GM18861 (cell line): ENCODE data around the gene PAGE1.
"Not testable (repeated sequence)": the region's sequence is repeated elsewhere in the genome, so short reads cannot be mapped to it uniquely, and the experiment has no call there.

Experiments used
- ATAC-seq: cut with Tn5 transposase; IDR thresholded peaks from one replicate; pipeline ENCODE4 v1.9.1; 2021; ENCODE audit not compliant: unreplicated experiment

The PAGE1 gene, protein sequence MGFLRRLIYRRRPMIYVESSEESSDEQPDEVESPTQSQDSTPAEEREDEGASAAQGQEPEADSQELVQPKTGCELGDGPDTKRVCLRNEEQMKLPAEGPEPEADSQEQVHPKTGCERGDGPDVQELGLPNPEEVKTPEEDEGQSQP

DNA sequence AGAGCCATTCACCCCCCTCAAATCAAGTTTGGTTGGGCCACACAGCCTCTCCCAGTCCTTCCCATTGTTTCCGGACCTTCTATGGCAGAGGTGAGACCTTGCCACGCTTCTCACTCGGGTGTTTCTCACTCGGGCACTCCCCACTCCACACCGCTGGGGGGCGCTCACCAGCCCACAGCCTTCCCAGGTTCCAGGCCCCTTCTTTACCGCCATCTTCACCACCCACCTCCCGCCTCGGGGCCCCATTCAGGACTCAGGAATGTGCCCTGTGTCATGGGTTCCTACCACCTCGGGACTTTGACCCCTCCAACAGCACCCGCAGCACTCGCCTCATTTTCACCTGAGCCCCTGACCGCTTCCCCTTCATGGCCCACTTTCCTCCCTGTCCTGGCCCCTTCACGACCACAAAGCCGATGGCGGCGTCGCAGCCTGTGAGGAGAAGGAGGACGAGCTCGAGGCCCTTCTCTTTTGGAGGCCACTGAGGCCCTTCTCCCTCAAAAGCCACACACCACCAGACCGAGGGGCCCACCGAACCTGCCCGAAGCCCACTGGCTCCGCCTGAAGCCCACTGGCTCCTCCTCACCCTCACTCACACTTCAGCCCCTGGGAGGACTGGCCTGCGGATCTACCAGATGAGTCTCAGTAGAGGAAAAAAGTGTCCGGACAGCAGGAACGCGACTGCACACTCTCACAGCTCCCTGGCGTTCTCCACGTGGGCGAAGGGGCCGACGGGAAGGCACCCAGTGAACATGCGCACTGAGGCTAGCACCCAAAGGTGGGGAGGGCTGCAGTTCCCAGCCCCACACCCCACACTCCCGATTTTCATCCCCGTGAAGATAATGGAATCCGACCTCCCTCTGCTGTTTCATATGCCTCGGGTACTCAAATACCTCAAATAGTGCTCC lies at the start of gene PAGE1:
TSS of gene PAGE1 (minus strand) at position 709 of the 905 bp plus-strand sequence. CDS start 1,214 bp downstream, outside the sequence.
- ATAC-seq, result no peak

DNA sequence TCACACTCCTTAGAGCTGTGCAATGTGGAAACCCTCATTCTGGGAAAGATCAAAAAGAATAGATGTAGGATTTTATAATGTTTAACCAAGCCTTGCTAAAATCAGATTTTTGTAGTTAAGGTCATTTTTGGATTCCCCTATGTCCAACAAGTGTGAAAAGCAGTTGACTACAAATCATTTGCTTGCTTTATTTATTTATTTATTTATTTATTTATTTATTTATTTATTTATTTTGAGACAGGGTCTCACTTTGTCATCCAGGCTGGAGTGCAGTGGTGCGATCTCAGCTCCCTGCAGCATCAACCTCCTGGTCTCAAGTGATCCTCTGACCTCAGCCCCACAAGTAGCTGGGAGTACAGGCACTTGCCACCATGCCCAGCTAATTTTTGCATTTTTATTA lies 45.7 kb upstream of the PAGE1 start:
- ATAC-seq, result not testable (repeated sequence)

DNA sequence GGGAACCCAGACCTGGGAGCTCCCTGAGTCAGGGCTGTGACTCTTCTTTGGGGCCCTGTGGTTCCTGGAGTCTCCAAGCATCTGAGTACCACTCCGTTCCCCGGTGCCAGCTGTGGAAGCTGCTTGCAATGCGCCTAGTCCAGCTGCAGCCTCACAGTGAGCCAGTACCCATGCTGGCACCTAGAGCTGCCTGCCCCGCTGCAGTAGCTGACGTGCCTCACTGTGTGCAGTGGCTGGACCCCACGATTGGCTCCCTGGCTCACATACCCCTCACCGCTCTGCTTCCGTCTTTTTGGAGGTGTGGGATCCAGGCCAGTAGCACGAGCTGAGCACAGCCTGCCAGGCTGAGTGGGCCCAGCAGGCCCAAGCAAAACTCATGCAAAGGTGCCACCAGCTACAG lies 32.1 kb upstream of the PAGE1 start:
- ATAC-seq, result no peak

DNA sequence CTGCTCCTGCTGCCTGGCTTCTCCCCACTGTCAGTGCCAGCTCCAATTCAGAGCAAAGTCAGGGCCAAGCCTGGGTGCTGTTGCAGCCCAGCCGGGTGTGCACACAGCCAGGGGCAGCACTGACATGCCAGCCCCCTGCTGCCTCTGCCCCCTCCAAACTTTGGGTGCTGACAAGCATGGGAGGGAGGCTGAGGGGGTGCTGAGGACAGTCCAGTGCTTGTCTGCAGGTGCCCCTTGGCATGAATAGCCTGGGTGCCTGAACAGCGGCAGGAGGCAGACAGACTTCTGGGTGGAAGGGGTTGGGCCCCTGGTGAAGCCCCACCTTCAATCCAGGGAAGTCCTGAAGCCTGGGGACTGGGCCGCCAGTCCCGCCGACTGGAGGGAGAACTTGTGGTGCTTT lies 31.2 kb upstream of the PAGE1 start:
- no peak for ATAC-seq

DNA sequence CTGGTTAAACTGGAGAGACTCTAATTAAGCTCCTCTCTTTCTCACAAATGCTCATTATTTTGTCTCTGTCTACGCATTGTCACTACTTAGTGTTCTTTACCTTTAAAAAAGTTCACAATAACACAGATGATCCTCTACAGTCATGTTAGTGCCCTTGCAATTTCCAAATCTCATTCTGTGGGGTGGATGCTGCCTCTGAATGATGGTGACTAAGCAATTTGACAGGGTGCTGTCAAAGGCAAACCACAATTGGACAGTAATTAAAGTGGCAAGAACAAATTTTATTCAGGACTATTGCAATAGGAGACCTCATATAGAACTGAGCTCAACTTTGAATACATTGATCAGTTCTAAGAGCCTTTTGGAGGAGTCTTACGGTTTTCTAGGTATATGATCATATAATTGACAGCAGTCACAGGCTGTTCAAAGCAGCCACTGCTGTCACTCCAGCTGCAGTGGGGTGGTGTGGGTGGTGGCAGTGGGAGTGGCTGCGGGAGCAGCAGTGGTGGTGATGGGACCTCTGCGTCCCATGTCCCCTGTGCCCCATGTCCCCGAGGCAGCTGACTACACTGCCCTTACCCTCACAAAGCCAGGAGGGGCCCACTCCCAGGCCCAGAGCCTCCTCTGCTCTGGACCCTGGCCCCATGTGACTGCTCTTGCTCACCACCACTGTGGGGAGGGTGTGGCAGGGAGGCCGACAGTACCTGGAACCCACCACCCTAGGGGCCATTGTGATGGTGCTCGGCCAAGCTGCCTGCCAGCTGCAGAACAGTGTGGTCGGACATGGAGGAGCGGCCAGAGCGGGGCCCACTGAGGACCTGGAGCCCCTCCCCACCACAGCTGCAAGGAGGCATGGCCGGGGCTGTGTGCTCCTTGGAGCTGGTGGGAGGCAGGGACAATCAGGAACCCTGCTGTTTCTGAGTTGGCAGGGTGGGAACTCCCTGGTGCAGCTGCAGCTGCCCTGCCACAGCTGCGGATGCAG lies 30.4 kb upstream of the PAGE1 start:
- no peak for ATAC-seq

DNA sequence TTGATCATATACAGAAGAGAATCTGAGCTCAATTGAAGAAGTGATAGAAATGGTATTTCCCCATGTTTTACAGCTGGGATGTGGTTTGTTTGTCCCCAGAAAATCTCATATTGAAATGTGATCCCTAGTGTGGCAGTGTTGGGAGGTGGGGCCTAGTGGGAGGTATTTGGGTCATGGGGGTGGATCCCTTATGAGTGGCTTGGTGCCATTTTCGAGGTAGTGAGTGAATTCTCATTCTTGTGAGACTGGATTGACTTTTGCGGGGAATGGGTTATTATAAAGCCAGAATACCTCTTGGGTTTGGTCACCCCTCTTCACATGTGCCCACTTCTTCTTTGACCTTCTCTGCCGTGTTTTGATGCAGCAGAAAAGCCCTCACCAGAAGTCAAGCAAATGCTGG lies 29.6 kb upstream of the PAGE1 start:
- ATAC-seq, result no peak

DNA sequence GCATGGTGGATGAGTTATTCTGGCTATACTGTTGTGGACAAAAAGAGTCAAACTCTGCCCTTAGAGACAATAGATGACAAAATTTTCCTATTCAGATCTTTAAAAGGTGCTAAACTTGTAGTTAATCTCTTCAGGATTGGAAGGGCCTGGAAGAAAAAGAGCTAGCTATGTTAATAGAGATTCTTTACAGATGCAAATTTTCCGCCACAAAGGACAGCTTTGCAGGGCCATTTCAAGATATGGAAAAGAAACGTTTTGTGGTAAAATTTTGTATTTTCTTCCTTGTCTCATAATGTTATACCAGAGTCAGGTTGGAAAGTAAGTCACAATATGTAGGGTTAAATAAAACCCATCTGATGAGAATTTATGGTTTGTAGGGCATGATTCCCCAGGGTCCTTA lies 24.3 kb upstream of the PAGE1 start:
- ATAC-seq, result not testable (repeated sequence)

DNA sequence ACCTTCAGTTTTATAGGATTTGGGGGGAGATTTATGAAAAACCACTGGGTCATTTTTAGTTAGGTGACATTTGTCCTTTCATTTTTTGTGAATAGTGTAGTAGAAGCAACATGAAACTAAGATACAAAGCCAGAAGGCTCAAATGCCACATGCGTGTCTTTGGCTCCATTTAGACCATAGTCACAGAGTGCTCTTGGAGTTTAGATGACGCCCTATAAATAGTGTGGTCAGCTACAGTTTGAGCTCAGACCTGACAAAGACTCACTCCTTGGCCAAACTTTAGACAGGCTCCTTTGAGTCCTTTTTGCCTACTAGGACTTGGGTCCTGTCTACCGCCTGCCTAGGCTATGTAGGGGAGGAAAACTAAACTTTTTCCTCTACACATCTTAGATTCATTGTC lies 16.8 kb upstream of the PAGE1 start:
- ATAC-seq, result no peak

DNA sequence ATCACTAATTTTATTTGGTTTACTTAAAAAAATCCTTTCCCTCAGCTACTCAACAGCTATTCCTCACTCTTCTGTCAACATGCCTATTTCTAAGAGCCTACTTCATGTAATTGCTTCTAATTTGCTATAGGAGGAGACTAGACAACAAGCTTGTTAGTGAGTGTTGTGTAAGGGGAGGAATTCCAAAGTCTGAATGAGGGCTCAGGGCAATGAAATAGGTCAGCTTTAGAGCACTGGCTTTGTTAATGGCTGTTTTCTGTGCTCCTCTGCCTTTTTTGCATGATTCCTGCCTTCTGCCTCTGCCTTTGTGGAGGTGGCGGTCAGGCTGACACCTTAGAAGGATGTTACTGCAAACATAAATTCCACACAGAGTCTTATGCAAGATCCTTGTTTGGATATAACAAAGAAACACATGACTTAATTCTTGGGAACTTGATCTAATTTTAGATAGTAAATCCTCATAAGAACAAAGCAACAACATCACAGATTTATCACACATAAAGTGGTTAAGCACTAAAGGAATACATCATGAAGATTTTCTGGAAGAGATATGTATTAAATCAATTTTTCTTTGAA lies 15.0 kb upstream of the PAGE1 start:
- ATAC-seq, result no peak

DNA sequence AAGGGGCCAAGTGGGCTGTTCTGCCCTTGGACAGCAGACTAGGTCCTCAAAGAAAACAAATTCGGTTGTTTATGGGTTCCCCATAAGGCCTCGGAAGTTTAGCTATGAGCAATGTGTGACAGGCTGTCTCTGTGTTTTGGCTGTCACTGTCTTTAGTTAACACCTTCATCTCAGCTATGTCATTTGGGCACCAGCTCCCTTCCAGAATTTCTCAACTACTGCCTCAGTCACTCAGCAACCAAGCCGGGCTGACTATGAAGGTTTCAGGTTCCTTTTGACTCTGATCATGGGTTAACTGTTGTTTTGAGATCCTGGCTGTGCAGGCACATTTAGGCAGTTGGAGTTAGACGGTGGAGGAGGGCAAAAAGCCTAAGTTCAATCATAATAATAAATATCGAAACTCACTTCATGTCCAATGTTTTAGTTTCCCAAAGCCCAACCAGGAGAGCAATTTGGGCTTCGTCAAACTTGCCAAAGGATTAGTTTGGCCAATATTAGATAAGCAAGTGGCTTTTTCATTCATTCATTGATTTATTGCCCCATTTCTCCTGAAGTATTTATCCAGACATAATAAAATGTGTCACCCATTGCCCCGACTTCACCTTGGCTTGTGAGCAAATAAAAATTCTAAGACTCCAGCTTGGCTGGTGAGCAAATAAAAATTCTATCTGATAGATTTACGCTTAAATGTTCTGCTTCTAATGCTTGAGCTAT lies 9.1 kb upstream of the PAGE1 start:
- no peak for ATAC-seq

DNA sequence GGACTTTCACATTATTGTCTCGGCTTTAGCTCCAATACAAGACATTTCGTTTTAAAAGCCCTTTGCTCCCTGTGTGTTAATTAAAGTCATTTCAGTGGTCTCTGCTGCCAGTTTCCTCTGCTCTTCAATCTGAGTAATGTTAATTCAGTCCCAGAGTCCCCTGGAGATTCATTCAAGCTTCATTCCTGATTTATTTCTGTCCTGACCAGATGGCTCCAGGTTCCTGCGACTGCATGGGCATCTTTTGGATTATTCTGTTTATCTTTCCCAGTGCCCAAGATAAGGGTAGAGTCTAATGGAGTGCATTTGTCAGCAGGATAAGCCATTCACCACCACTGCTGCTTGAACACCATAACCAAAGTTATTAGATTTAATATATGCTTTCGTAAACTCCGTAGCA lies 6.1 kb upstream of the PAGE1 start:
- ATAC-seq, result no peak

DNA sequence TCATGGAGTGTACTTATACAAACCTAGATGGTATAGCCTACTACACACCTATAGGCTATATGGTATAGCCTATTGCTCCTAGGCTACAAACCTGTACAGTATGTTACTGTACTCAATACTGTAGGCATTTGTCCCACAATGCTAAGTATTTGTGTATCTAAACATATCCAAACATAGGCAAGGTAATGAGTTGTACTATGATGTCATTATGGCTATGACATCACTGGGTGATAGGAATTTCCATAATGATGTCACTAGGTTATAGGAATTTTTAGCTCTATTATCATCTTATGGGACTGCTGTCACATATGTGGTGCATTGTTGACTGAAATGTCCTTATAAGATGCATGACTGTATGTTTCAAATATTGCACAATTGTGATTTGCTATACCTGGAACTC lies 5.5 kb upstream of the PAGE1 start:
- ATAC-seq, result no peak

DNA sequence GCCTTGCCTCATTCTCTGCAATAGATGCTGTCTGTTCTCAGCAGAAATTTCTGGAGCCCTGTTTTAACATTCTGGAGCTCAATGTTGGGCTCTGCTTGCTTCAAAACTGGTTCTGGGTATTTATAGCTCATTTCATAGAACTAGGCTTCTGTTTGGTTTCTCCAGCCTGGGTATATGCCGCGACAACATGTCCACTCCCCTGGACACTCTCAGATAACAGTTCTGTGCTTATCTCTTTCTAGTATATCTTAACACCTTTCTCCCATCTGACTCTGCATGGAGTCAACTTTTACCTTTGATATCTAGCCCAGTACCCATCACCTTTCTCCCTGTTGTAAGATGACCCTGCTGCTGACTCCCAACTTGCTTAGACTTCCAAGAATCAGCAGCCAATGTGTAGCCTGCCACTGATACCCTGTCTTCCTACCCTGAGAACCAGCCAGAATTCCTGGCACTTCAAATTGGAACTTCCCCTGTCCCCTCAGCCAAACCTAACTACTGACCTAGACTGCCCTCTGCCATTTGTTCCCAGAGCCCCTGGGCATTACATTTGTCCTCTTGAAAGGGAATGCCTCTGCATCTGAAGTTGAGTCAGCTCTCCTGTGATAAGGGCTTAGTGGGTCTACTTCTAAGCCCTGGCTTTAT lies 20.6 kb downstream of the PAGE1 start:
- no peak for ATAC-seq

DNA sequence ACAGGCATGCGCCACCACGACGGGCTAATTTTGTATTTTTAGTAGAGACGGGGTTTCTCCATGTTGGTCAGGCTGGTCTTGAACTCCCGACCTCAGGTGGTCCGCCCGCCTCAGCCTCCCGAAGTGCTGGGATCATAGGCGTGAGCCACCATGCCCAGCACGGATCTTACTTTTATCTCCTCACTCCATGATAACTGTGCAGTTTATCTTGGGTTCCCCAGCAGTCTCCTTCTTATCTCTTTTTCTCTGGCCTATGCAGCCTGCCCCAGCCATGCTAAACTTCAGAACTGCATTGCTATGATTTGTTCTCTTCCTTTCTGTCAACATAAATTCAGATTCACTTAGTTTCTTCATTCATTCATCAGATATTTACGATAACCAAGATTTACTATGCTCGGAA lies 22.4 kb downstream of the PAGE1 start:
- ATAC-seq, result no peak

DNA sequence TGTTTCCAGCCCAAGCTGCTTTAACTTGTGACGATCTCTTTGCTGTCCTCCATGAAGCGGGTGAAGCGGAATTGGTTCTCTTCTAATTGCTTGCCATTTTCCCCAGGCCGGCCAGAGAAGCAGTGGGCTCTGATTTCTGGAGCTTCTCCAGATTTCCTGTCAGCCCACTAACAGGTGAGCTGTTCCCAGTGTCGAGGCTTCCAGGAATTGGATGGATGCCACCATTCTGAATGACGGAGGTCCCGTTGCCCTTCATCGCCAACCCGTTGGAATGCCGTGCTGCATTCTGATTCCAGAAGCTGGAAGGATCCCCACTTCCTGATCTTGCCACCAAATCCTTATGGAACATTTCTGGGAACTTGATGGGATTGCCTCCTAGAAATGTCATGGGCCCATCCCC lies 31.0 kb downstream of the PAGE1 start:
- no peak for ATAC-seq

DNA sequence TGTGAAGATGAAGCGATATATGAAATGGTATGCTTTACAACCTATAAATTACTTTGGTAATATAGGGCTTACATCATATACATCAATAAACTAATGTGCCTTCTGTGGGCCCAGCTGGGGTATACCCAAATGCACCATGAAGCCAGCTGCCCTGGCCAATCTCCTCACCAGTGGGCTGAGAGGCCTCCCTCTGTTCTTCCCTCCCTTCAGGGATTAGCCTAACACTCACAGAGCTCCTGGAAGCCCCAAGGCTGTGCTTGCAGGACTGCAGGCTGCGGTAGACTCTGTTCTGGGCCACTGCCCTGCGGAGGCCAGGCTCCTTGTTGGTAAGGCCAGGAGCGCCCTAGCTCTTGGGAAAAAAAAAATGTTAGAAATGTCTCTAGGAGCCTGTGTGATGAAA lies 33.9 kb downstream of the PAGE1 start:
- no peak for ATAC-seq

DNA sequence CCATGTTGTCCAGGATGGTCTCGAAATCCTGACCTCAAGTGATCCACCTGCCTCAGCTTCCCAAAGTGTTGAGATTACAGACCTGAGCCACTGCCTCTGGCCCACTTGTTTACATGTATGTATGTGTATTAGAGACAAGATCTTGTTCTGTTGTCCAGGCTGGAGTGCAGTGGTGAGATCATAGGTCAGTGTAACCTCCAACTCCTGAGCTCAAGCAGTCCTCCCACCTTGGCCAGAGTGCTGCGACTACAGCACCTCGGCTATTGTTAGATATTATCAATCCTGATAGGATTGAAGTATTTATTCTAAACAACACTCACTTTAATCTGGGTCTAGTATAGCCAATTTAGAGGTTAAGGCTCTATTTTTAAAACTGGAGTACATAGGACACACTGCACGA lies 36.0 kb downstream of the PAGE1 start:
- no peak for ATAC-seq

DNA sequence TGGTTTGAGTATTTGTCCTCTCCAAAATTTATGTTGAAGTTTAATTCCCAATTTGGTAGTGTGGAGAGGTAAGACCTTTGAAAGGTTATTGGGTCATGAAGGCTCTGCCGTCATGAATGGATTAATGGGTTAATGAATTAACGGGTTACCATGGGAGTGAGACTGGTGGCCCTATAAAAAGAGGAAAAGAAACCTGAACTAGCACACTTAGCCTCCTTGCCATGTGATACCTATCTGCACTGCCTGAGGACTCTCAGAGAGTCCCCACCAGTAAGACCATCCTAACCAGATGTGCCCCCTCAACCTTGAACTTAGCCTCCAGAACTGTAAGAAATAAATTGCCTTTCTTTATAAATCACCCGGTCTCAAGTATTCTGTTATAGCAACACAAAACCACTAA lies 39.3 kb downstream of the PAGE1 start:
- peak; percentile 86 for ATAC-seq

DNA sequence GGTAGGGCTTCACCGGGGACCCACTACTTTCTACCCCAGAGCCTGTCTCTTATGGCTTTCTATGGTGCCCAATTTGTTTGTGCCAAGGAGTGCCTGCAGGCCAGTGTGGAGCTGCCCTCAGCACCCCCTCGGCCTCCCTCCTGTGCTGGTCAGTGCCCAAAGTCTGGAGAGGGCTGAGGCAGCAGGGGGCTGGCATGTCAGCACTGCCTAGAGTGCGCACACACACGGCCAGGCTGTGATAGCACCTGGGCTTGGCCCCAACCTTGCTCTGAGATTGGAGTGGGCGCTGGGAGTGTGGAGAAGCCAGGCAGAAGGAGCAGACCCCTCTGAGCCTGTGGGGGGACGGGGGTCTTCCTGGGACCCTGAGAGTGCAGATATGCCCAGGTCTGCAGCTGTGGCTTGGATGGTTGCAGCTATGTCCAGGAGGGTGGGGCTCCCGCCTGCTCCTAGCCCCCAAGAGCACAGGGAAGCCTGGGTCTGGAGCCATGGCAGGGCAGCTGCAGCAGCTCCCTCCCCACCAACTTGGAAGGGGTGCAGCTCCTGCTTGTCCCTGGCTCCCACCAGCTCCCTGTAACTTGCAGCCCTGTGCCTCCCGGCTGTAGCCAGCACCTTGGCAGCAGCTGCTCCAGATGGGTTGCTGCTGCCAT lies 50.7 kb downstream of the PAGE1 start:
- ATAC-seq, result no peak
